Neural cell (in vitro differentiated cells): Measurements from ENCODE around the gene COL6A5.

Experiments
- EZH2 ChIP-seq: fragments of 200-600, 300-800 bp; shearing (Covaris generic), sonication (generic); IDR thresholded peaks from 2 replicates; pipeline ENCODE4 v1.6.1; 2014; ENCODE audit warnings: antibody characterized with exemption, low read length, borderline replicate concordance, mild to moderate bottlenecking; ENCODE audit not compliant: insufficient read depth, poor library complexity, severe bottlenecking
- POLR2AphosphoS5 ChIP-seq: IDR thresholded peaks from 2 replicates; pipeline ENCODE4 v1.6.1; 2012
- RAD21 ChIP-seq: fragments of 450-650 bp; conservative IDR thresholded peaks from 2 replicates; pipeline ENCODE4 v1.6.1; 2014; ENCODE audit warnings: antibody characterized with exemption, mild to moderate bottlenecking, moderate library complexity
- TF ChIP-seq, protein P1 (sequence below): fragments of 450-650 bp; IDR thresholded peaks from 2 replicates; pipeline ENCODE4 v1.5.1; 2014; ENCODE audit warnings: antibody characterized with exemption, mild to moderate bottlenecking, moderate library complexity; ENCODE audit not compliant: poor library complexity, severe bottlenecking

DNA sequence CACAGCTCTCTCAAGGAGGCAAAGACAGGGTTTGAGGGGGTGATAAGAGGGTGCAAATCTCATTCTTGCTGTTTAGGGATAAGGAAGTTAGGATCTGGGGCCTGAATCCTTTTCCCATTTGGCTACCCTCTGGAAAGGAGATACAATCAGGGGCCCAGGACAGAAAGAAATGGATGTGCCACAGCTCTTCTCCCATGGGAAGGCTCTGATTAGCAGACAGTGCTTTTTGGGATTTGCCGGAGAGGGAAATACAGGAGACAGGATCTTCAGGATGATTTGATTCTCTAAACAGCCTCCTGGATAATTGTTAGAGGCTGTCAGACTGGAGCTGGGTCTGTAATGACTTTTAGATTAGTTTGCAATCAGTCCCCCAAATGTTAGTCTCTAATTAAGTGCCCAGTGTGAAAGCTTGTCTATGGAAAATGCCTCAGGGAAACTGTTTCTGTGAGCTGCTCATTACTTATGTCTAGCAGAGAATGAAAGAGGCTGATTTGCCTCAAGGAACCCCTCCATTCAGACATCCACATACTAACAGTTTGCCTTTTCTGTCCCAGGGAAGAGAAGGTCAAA lies 67.6 kb downstream of the COL6A5 start:
- TF ChIP-seq POLR2AphosphoS5, result no peak
- TF ChIP-seq, protein P1, sequence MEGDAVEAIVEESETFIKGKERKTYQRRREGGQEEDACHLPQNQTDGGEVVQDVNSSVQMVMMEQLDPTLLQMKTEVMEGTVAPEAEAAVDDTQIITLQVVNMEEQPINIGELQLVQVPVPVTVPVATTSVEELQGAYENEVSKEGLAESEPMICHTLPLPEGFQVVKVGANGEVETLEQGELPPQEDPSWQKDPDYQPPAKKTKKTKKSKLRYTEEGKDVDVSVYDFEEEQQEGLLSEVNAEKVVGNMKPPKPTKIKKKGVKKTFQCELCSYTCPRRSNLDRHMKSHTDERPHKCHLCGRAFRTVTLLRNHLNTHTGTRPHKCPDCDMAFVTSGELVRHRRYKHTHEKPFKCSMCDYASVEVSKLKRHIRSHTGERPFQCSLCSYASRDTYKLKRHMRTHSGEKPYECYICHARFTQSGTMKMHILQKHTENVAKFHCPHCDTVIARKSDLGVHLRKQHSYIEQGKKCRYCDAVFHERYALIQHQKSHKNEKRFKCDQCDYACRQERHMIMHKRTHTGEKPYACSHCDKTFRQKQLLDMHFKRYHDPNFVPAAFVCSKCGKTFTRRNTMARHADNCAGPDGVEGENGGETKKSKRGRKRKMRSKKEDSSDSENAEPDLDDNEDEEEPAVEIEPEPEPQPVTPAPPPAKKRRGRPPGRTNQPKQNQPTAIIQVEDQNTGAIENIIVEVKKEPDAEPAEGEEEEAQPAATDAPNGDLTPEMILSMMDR, result no peak
- no peak for TF ChIP-seq RAD21
- TF ChIP-seq EZH2, result no peak
